Globus pallidus (tissue), 1 donor: ENCODE data around the gene ALKBH3.

Experiments
- DNase-seq: peaks from one replicate; pipeline ENCODE4 v3.0.0-alpha.2; 2015; ENCODE audit warnings: low spot score

ALKBH3 gene

GRCh38 chr11:43941257-43941994 lies 60.8 kb downstream of the ALKBH3 start:
- no peak for DNase-seq

GRCh38 chr11:43942662-43943371 lies 62.2 kb downstream of the ALKBH3 start:
- DNase-seq, result peak; percentile 42

- no peak for DNase-seq
Measured at GRCh38 chr11:43943372-43943930, 62.8 kb downstream of the ALKBH3 start.

GRCh38 chr11:43943931-43944751 lies 63.5 kb downstream of the ALKBH3 start:
- no peak for DNase-seq

- peak; percentile 40 for DNase-seq
Measured at GRCh38 chr11:43944761-43945311, 64.2 kb downstream of the ALKBH3 start.

- no peak for DNase-seq
Measured at GRCh38 chr11:43947003-43947500, 66.4 kb downstream of the ALKBH3 start.

- DNase-seq, result no peak
Measured at GRCh38 chr11:43947815-43948214, 67.2 kb downstream of the ALKBH3 start.

GRCh38 chr11:43948341-43949225 lies 68.0 kb downstream of the ALKBH3 start:
- DNase-seq, result no peak

GRCh38 chr11:43950311-43950855 lies 69.8 kb downstream of the ALKBH3 start:
- no peak for DNase-seq

GRCh38 chr11:43951231-43951630 lies 70.6 kb downstream of the ALKBH3 start:
- DNase-seq, result no peak

- no peak for DNase-seq
Measured at GRCh38 chr11:43952020-43952400, 71.4 kb downstream of the ALKBH3 start.

- no peak for DNase-seq
Measured at GRCh38 chr11:43952401-43953342, 72.0 kb downstream of the ALKBH3 start.

GRCh38 chr11:43953521-43953920 lies 72.9 kb downstream of the ALKBH3 start:
- DNase-seq, result no peak

GRCh38 chr11:43954241-43954640 lies 73.6 kb downstream of the ALKBH3 start:
- no peak for DNase-seq

- DNase-seq, result no peak
Measured at GRCh38 chr11:43955381-43956118, 74.9 kb downstream of the ALKBH3 start.

GRCh38 chr11:43957571-43957970 lies 76.9 kb downstream of the ALKBH3 start:
- DNase-seq, result no peak

GRCh38 chr11:43959321-43959995 lies 78.8 kb downstream of the ALKBH3 start:
- no peak for DNase-seq
